Measurements from ENCODE around the gene ASB18. TPM values are rescaled to one million over a fixed set of nuclear protein-coding genes. Genes with fewer than 3 reads are reported as not detected.

The ASB18 gene
- total and polyA plus RNA-seq, 8 donors = not detected

DNA sequence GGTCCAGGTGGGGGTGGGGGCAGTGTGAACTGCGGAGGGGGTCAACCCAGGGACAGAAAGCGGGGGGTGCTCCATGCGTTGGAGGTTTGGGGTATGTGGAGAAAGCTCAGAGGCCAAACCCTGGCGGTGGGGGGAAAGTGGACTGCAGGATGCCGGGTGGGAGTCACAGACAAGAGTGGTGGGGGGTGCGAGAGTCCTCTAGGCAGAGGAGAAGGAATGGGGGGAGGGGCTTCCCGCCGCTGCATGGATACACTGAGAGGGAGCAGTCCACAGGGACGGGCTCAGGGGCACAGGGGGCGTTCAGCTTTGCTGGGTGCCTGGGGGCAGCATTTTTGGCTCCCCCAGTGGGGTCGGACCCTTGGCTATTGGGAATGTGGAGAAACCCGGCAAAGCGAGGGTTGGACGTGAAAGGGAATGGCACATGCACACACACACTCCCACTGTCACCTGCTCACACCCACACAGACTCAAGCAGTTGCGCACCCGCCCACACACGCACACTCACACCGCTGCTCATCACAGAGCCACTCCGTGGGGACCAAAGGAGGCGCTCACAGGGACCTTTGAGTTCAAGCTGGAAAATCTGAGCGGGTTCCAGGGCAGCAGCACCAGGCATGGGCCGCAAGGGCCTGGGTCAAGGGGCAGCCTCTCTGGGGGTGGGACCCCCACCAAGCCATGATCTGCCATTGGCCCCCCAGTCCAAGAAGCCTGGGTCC lies 103.7 kb downstream of the ASB18 start:
- intact Hi-C loops (cut with DNase I) = no loop called here
- Histone ChIP-seq H3K4me1 (peaks cover 4 to 14% (median 7%) of the 10 kb centered on the region in 3 donors), H3K36me3 (no peaks in the 10 kb centered on the region), H3K27ac (no peak overlapping the region), H3K27me3 (peaks cover 0 to 18% (median 5%) of the 10 kb centered on the region in 4 donors), H3K4me3 (no peak overlapping the region), H3K9me3 (no peaks in the 10 kb centered on the region)
- ATAC-seq (no peak), FAIRE-seq (no peak), DNase-seq (no peak)
- TF ChIP-seq, protein P1, sequence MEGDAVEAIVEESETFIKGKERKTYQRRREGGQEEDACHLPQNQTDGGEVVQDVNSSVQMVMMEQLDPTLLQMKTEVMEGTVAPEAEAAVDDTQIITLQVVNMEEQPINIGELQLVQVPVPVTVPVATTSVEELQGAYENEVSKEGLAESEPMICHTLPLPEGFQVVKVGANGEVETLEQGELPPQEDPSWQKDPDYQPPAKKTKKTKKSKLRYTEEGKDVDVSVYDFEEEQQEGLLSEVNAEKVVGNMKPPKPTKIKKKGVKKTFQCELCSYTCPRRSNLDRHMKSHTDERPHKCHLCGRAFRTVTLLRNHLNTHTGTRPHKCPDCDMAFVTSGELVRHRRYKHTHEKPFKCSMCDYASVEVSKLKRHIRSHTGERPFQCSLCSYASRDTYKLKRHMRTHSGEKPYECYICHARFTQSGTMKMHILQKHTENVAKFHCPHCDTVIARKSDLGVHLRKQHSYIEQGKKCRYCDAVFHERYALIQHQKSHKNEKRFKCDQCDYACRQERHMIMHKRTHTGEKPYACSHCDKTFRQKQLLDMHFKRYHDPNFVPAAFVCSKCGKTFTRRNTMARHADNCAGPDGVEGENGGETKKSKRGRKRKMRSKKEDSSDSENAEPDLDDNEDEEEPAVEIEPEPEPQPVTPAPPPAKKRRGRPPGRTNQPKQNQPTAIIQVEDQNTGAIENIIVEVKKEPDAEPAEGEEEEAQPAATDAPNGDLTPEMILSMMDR (IDR thresholded peaks at IDR 0.05) = no peak
- 24 to 31% methylated on average over 21 to 22 of the region's 22 CpGs for WGBS, 2 donors

GRCh38 chr2:236159778-236160170 lies 104.4 kb downstream of the ASB18 start:
- WGBS, 2 donors = 9 to 12% methylated on average over 18 to 33 of the region's 33 CpGs
- ATAC-seq = no peak
- Histone ChIP-seq H3K4me3 (no peak overlapping the region), H3K27ac (no peak overlapping the region), H3K9me3 (no peaks in the 10 kb centered on the region), H3K36me3 (no peaks in the 10 kb centered on the region), H3K4me1 (peaks cover 4 to 11% (median 7%) of the 10 kb centered on the region in 3 donors), H3K27me3 (peaks cover 0 to 11% (median 3%) of the 10 kb centered on the region in 4 donors)
- intact Hi-C loops (cut with DNase I) = no loop called here
- no peak for FAIRE-seq
- TF ChIP-seq, protein P1 (IDR thresholded peaks at IDR 0.05) = no peak
- DNase-seq = peak in 1 of 6 donors; percentile 56

DNA sequence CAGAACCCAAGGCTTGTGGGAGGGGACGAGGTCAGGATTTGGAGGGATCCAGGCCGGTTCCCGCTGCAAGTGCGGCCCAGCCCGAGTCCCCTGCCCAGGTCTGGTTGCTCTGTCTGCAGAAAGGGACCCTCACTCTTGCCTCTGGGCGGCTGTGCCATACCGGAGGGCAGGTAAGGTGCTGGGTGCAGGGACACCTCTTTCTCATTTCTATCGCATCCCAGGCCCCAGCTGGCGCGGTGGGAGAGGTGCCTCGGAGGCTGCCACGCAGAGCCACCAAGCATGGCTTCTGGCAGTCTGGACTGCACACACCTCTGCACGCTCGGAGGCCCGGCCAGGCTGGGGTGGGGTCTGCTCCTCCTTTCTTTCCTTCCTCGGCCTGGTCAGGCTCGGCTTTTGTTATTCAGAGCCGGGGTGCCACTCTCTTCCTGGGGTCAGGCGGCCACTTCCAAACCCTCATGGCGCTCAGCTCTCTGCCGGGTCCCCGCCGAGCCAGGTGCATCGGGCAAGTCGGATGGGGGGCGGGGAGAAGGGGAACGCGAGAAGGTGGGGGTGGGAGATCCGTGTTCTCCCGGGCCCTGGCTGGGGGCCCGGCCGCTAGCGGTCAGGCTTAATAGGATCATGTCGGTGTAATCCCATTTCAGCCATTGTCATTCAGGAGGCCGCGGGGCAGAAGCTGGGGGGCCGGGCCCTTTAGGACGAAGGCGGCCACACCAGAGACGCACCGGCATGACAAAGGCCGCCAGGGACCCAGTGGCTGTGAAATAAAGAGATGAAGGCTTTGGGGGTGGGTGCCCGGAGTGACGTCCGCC lies 105.0 kb downstream of the ASB18 start:
- peak in 1 of 6 donors; percentile 48 for DNase-seq
- intact Hi-C loops (cut with DNase I) = no loop called here
- ATAC-seq = no peak
- Histone ChIP-seq H3K9me3 (no peaks in the 10 kb centered on the region), H3K36me3 (no peaks in the 10 kb centered on the region), H3K27me3 (peaks cover 0 to 6% (median 3%) of the 10 kb centered on the region in 4 donors), H3K27ac (no peak overlapping the region), H3K4me1 (peaks cover 0 to 5% (median 1%) of the 10 kb centered on the region in 3 donors), H3K4me3 (no peak overlapping the region)
- 19 to 21% methylated on average over 39 to 45 of the region's 45 CpGs for WGBS, 2 donors
- FAIRE-seq = no peak
- TF ChIP-seq, protein P1 (IDR thresholded peaks at IDR 0.05) = no peak

DNA sequence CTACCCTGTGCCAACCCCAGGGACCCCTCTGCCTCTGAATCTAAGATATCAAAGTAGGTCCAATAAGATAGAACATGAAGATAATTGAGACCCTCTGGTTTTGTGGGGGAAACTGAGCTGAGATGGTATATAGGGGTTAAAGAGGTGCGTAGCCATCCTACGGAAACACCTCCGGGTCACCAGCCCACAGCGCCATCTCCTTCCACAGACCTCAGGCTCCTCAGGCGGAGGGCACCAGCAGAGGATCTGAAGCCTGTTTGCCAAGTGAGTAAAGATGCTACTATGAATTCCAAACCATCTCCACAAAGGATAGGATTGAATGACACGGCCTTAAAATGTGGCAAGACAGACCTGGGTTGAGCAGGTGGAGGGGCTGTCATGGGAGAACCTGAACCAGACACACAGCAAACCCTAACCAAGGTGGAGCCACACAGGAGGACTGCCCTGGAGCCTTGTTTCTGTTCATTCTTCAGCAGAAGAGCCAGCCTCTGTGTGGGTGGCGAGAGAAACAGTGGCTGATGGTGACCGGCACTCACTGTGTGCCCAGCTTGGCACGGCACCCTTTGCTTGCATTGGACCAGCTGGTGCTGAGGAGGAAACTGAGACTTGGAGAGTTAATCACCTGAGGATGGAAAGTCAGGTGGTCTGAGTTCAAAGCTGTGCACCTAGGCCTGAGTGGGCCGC lies 106.2 kb downstream of the ASB18 start:
- intact Hi-C loops (cut with DNase I) = no loop called here
- Histone ChIP-seq H3K36me3 (no peaks in the 10 kb centered on the region), H3K9me3 (no peaks in the 10 kb centered on the region), H3K4me3 (no peak overlapping the region), H3K4me1 (no peaks in the 10 kb centered on the region), H3K27me3 (peaks cover 0 to 2% (median 0%) of the 10 kb centered on the region in 4 donors), H3K27ac (no peak overlapping the region)
- ATAC-seq (no peak), FAIRE-seq (no peak), DNase-seq (no peak)
- TF ChIP-seq, protein P1 (IDR thresholded peaks at IDR 0.05) = no peak
- WGBS, 2 donors = 83 to 87% methylated on average over 10 of the region's 10 CpGs

Measured in pancreas (tissue), 10 donors.